Panc1 (cell line): ENCODE measurements around the gene FKBP5.

Source experiments
- CTCF ChIP-seq: fragments of 450-650 bp; IDR thresholded peaks from 2 replicates; pipeline ENCODE4 v1.5.1; 2017; ENCODE audit warnings: mild to moderate bottlenecking
- SIN3A ChIP-seq: IDR thresholded peaks from 2 replicates; pipeline ENCODE4 v1.6.1; 2012; ENCODE audit warnings: low read depth, mild to moderate bottlenecking, low read length, moderate library complexity, borderline replicate concordance; ENCODE audit not compliant: insufficient read depth

- TF ChIP-seq CTCF (no peak), SIN3A (no peak)
Observed at GRCh38 chr6:35611240-35611639, 77.5 kb downstream of the FKBP5 start.
